HepG2 (cell line): Measurements from ENCODE around the gene ANO6. TPM values are rescaled to one million over a fixed set of nuclear protein-coding genes. Genes with fewer than 3 reads are reported as not detected.

Source experiments
- ATAC-seq: fragments of 200-7000 bp; cut with Tn5 transposase; 3 replicates; pipeline ENCODE4 v1.9.1; 2020; ENCODE audit warnings: mild to moderate bottlenecking, moderate library complexity
- BruUV-seq: library from RNA; stranded (reverse); fragments of 400-500 nt; replicated peaks from 2 replicates; lab custom pipeline; 2021; lab: Mats Ljungman, UMichigan
- CTCF ChIA-PET: fragments of 300-600 bp; formaldehyde crosslinking; extraction: SDS; loops from one replicate; lab custom pipeline; 2021; ENCODE audit warnings: low total read pairs, inconsistent platforms, low intra/inter-chr PET ratio; lab: Yijun Ruan, JAX
- POLR2A ChIA-PET: fragments of 350-600 bp; sonication (Branson Sonifier 250); formaldehyde crosslinking; loops from one replicate; lab custom pipeline; 2020; ENCODE audit warnings: antibody characterized with exemption, inconsistent platforms; lab: Yijun Ruan, JAX
- DNase-seq: peaks from one replicate; pipeline ENCODE4 v3.0.0-alpha.2; 2015; ENCODE audit warnings: low spot score
- FAIRE-seq: peaks from 3 replicates; lab custom pipeline; 2011; peaks lifted over from hg19 to GRCh38; lab: Jason Lieb, UNC
- H2AFZ ChIP-seq: one replicate; pipeline ENCODE4 v1.6.1; 2011; ENCODE audit warnings: low read length, inconsistent platforms
- H3K27ac ChIP-seq: fragments of 300-600 bp; 3 replicates; pipeline ENCODE4 v1.8.0; 2011; ENCODE audit warnings: mixed run types, mild to moderate bottlenecking, mixed read lengths, low read length, inconsistent platforms; ENCODE audit not compliant: insufficient read depth; ENCODE audit errors: extremely low read length
- H3K27me3 ChIP-seq, 2 experiments: fragments of 200-600 bp in 1 of 2; 2 replicates in 1 of 2; 3 replicates in 1 of 2; pipeline versions ENCODE4 v1.6.0 to v1.8.0; 2011; ENCODE audit warnings: low read length in 2 of 2, mild to moderate bottlenecking in 2 of 2, moderate library complexity in 2 of 2, inconsistent platforms in 1 of 2; ENCODE audit not compliant: insufficient read depth in 2 of 2, control insufficient read depth in 1 of 2
- H3K36me3 ChIP-seq, 2 experiments: fragments of 200-600 bp in 1 of 2; replicated peaks in 1 of 2; 2 replicates in 1 of 2; 3 replicates in 1 of 2; pipeline versions ENCODE4 v1.5.1 to v1.8.0; 2011; ENCODE audit warnings: low read length in 2 of 2, inconsistent platforms in 1 of 2; ENCODE audit not compliant: insufficient read depth in 2 of 2, control insufficient read depth in 1 of 2
- H3K4me1 ChIP-seq: 2 replicates; pipeline ENCODE4 v1.5.1; 2012; ENCODE audit warnings: low read length, inconsistent platforms; ENCODE audit not compliant: insufficient read depth
- H3K4me2 ChIP-seq: 2 replicates; pipeline ENCODE4 v1.6.0; 2011; ENCODE audit warnings: low read depth, low read length, inconsistent platforms
- H3K4me3 ChIP-seq, 3 experiments: fragments of 200-600 bp in 1 of 3; sonication (generic), shearing (Covaris generic) in 1 of 3; replicated peaks in 1 of 3; 2 replicates each; pipeline ENCODE4 v1.5.1; 2011 to 2016; ENCODE audit warnings: low read length in 3 of 3, inconsistent platforms in 2 of 3, low read depth in 2 of 3, mild to moderate bottlenecking in 2 of 3, control low read depth in 1 of 3, mixed read lengths in 1 of 3; ENCODE audit not compliant: insufficient read depth in 1 of 3
- H3K79me2 ChIP-seq: one replicate; pipeline ENCODE4 v1.6.1; 2011; ENCODE audit warnings: low read length, inconsistent platforms; ENCODE audit not compliant: insufficient read depth
- H3K9ac ChIP-seq: 2 replicates; pipeline ENCODE4 v1.6.0; 2011; ENCODE audit warnings: mild to moderate bottlenecking, low read depth, low read length, inconsistent platforms; ENCODE audit not compliant: insufficient read depth
- H3K9me3 ChIP-seq: 2 replicates; pipeline ENCODE4 v1.5.1; 2012; ENCODE audit warnings: mild to moderate bottlenecking, low read length
- H4K20me1 ChIP-seq: 2 replicates; pipeline ENCODE4 v1.6.0; 2011; ENCODE audit warnings: inconsistent platforms, mild to moderate bottlenecking, low read length, moderate library complexity; ENCODE audit not compliant: insufficient read depth
- ATRX ChIP-seq: sonication (generic); formaldehyde crosslinking; IDR thresholded peaks from 2 replicates; pipeline ENCODE4 v1.4.0; 2020; ENCODE audit warnings: missing genetic modification reagents, borderline replicate concordance
- BRCA1 ChIP-seq: sonication (generic); formaldehyde crosslinking; IDR thresholded peaks from 2 replicates; pipeline ENCODE4 v1.4.0; 2020; ENCODE audit warnings: missing genetic modification reagents
- HCFC1 ChIP-seq: fragments of 150-350 bp; IDR thresholded peaks from 2 replicates; pipeline ENCODE4 v1.6.1; 2014; ENCODE audit warnings: low read depth, low read length
- JUN ChIP-seq: sonication (generic); formaldehyde crosslinking; IDR thresholded peaks from 2 replicates; pipeline ENCODE4 v1.4.0; 2020; ENCODE audit warnings: mild to moderate bottlenecking, missing genetic modification reagents
- PRDM15 ChIP-seq: sonication (generic); formaldehyde crosslinking; IDR thresholded peaks from 2 replicates; pipeline ENCODE4 v1.4.0; 2020; ENCODE audit warnings: missing genetic modification reagents
- RBM22 ChIP-seq: fragments of 200-400 bp; formaldehyde crosslinking; optimal IDR thresholded peaks from 2 replicates; pipeline ENCODE3; 2017; ENCODE audit warnings: mild to moderate bottlenecking, low read length, moderate library complexity
- REL ChIP-seq: sonication (generic); formaldehyde crosslinking; conservative IDR thresholded peaks from 2 replicates; pipeline ENCODE4 v1.8.0; 2022; ENCODE audit warnings: mild to moderate bottlenecking, missing genetic modification reagents, moderate library complexity
- SMC3 ChIP-seq: IDR thresholded peaks from 2 replicates; pipeline ENCODE4 v1.6.1; 2011; ENCODE audit warnings: low read length, improper control_type of control experiment
- TEF ChIP-seq: sonication (generic); formaldehyde crosslinking; IDR thresholded peaks from 2 replicates; pipeline ENCODE4 v1.5.0; 2020; ENCODE audit warnings: missing genetic modification reagents
- TRIM22 ChIP-seq: fragments of 450-650 bp; IDR thresholded peaks from 2 replicates; pipeline ENCODE4 v1.6.1; 2017
- U2AF2 ChIP-seq: fragments of 200-400 bp; formaldehyde crosslinking; IDR thresholded peaks from 2 replicates; pipeline ENCODE4 v1.6.1; 2017; ENCODE audit warnings: low read depth, mild to moderate bottlenecking, low read length
- ZNF253 ChIP-seq: sonication (generic); formaldehyde crosslinking; IDR thresholded peaks from 2 replicates; pipeline ENCODE4 v1.8.0; 2022; ENCODE audit warnings: mild to moderate bottlenecking, missing genetic modification reagents, borderline replicate concordance
- ZNF550 ChIP-seq: sonication (generic); formaldehyde crosslinking; IDR thresholded peaks from 2 replicates; pipeline ENCODE4 v1.4.0; 2020; ENCODE audit warnings: mild to moderate bottlenecking, missing genetic modification reagents, borderline replicate concordance
- ZNF556 ChIP-seq: sonication (generic); formaldehyde crosslinking; IDR thresholded peaks from 2 replicates; pipeline ENCODE4 v1.4.0; 2020; ENCODE audit warnings: mild to moderate bottlenecking, missing genetic modification reagents, borderline replicate concordance
- ZNF562 ChIP-seq: sonication (generic); formaldehyde crosslinking; IDR thresholded peaks from 2 replicates; pipeline ENCODE4 v1.8.0; 2022; ENCODE audit warnings: missing genetic modification reagents, borderline replicate concordance
- ZNF577 ChIP-seq: sonication (generic); formaldehyde crosslinking; IDR thresholded peaks from 2 replicates; pipeline ENCODE4 v1.4.0; 2020; ENCODE audit warnings: mild to moderate bottlenecking, low read depth, missing genetic modification reagents, borderline replicate concordance
- ZNF703 ChIP-seq: sonication (generic); formaldehyde crosslinking; IDR thresholded peaks from 2 replicates; pipeline ENCODE4 v1.5.1; 2020; ENCODE audit warnings: missing genetic modification reagents, mild to moderate bottlenecking, moderate library complexity, borderline replicate concordance
- ZNF75D ChIP-seq: sonication (generic); formaldehyde crosslinking; IDR thresholded peaks from 2 replicates; pipeline ENCODE4 v1.8.1; 2023; ENCODE audit warnings: missing genetic modification reagents, mild to moderate bottlenecking, borderline replicate concordance
- ZNF781 ChIP-seq: sonication (generic); formaldehyde crosslinking; IDR thresholded peaks from 2 replicates; pipeline ENCODE4 v1.5.1; 2020; ENCODE audit warnings: borderline replicate concordance, mild to moderate bottlenecking, missing genetic modification reagents; ENCODE audit errors: not compliant biosample characterization
- ZNF788 ChIP-seq: sonication (generic); formaldehyde crosslinking; IDR thresholded peaks from 2 replicates; pipeline ENCODE4 v1.5.0; 2020; ENCODE audit warnings: mild to moderate bottlenecking, missing genetic modification reagents, borderline replicate concordance
- WGBS: methylation state at CpG from one replicate; pipeline ENCODE4 v1.1.6; 2017; ENCODE audit warnings: low lambda C conversion rate; 5-methylcytosine and 5-hydroxymethylcytosine counted together
- in situ Hi-C: cut with HindIII; loops from 2 replicates; pipeline ENCODE4 v1.10.0; 2017; ENCODE audit warnings: low pct_unique_long_range_greater_than_20kb; ENCODE audit not compliant: extremely low pct_ligation_motif_present
- intact Hi-C: fragments of 100-400 bp; cut with micrococcal nuclease; formaldehyde crosslinking; loops from one replicate; pipeline ENCODE4 v1.10.0; 2022; ENCODE audit not compliant: unreplicated experiment
- polyA plus RNA-seq, 8 experiments: library from polyadenylated mRNA; depleted of rRNA in 3 of 8; stranded (reverse) in 7 of 8; unstranded in 1 of 8; fragments of >200 nt; fragmentation: Illumina TruSeq in 4 of 8; extraction: Trizol in 4 of 8; gene quantifications; 2 replicates each; pipeline versions ENCODE4 v1.2.1 to v1.2.3, GENCODE V29; 2011 to 2016; ENCODE audit warnings: low read depth in 4 of 8, missing spikeins in 1 of 8, mixed read lengths in 1 of 8; ENCODE audit not compliant: insufficient read depth in 1 of 8
- total RNA-seq, 5 experiments: library from RNA; depleted of rRNA; stranded (reverse); fragments of >200 nt; fragmentation: Illumina TruSeq; extraction: Trizol; gene quantifications; 2 replicates each; pipeline ENCODE4 v1.2.3, GENCODE V29; 2016; ENCODE audit warnings: low read depth in 1 of 5

Gene ANO6
- total and polyA plus RNA-seq, 2 of the 13 experiments (the other 11 are each of a cell fraction or from before 2014, with no cell fraction given) = 37.8 to 57.1 TPM

GRCh38 chr12:45281994-45282393, 66.1 kb downstream of the ANO6 start (continued):
- TF ChIP-seq ZNF253 (CRISPR knock-in tag) (no peak), REL (CRISPR knock-in tag) (no peak), PRDM15 (no peak), ZNF556 (no peak), TEF (no peak), U2AF2 (no peak)

DNA sequence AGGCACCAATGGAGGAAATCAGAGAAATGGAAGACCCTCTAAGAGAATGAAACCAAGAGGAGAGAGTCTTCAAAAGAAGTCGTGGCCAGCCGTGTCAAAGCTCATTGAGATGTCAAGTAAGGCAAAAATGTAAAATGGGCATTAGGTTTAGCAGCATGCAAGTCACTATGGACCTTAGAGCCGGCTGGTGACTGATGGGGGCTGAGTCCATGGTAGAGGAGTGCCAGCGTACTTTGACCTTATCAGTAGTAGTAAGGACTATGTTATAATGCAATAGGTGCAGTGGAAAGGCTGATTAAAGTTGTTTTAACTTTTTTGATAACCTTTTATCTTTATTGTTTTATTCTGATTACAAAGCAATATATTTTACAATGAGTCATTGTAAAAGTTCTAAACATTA, 66.5 kb downstream of the ANO6 start:
- peaks cover 7% of the 10 kb centered on the region for H3K79me2 ChIP-seq
- WGBS = 93% methylated on average over 4 of the region's 4 CpGs
- BruUV-seq = no TSS peak
- intact Hi-C loops (loop anchor here (5.0 kb wide), 2 partner anchors 65 to 105 kb away; partner anchors contain the start of gene ANO6), in situ Hi-C loops (no loop called here)
- H3K4me1 ChIP-seq = peaks cover 48% of the 10 kb centered on the region
- ATAC-seq = no peak
- H4K20me1 ChIP-seq = no peaks in the 10 kb centered on the region
- peaks cover 3% of the 10 kb centered on the region in 2 experiments; a peak in 2 of 5 replicates for H3K36me3 ChIP-seq
- H3K27me3 ChIP-seq = no peaks in the 10 kb centered on the region
- H3K9ac ChIP-seq = no peak overlapping the region
- no peak overlapping the region for H3K4me3 ChIP-seq
- H3K9me3 ChIP-seq = no peaks in the 10 kb centered on the region
- CTCF ChIA-PET = no interaction called here
- H2AFZ ChIP-seq = no peak overlapping the region
- DNase-seq = no peak
- H3K27ac ChIP-seq = no peak overlapping the region
- no peak overlapping the region for H3K4me2 ChIP-seq
- POLR2A ChIA-PET = no interaction called here
- FAIRE-seq = no peak
- TF ChIP-seq ZNF75D = no peak
- TF ChIP-seq ZNF788 = no peak
- no peak for TF ChIP-seq ATRX (CRISPR knock-in tag)
- no peak for TF ChIP-seq TRIM22
- TF ChIP-seq JUN (CRISPR knock-in tag) = no peak
- TF ChIP-seq ZNF562 (CRISPR knock-in tag) = no peak
- TF ChIP-seq HCFC1 = no peak
- TF ChIP-seq BRCA1 (CRISPR knock-in tag) = no peak
- TF ChIP-seq ZNF577 (CRISPR knock-in tag) = no peak
- no peak for TF ChIP-seq RBM22
- no peak for TF ChIP-seq SMC3
- no peak for TF ChIP-seq ZNF550 (CRISPR knock-in tag)
- no peak for TF ChIP-seq ZNF703 (CRISPR knock-in tag)
- no peak for TF ChIP-seq ZNF781 (CRISPR knock-in tag)
